Non-pigmented ciliary epithelial cell (primary cell): ENCODE measurements around the gene CDK5R2.

Experiments
- DNase-seq: peaks from one replicate; pipeline ENCODE4 v3.0.0-alpha.2; 2010; ENCODE audit warnings: low read depth

The CDK5R2 gene

GRCh38 chr2:218961651-218962570, 2.4 kb downstream of the CDK5R2 start:
- no peak for DNase-seq

- DNase-seq, result no peak
Measured at GRCh38 chr2:218962859-218963492, 3.5 kb downstream of the CDK5R2 start.

DNA sequence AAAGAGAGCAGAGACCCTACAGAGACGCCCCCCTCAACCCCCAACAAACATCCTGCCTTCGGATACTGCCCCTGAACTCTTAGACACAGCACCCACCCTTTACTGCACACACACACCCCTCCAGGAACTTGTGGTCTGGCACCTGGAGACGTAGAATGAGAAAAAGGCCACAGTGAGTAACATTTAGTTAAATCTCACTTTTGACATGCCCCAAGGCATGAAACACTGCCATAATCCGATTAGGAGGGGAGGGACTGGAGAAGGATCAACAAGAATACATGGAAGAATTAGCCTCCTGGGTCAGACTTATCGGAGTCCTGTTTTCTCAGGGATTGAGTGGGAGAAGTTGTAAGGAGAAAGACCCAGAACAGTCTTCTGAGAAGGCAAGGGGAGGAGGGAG, 4.1 kb downstream of the CDK5R2 start:
- DNase-seq, result no peak

- DNase-seq, result peak; percentile 84
Measured at GRCh38 chr2:218964041-218964771, 4.7 kb downstream of the CDK5R2 start.

- DNase-seq, result no peak
Measured at GRCh38 chr2:218970894-218971293, 11.4 kb downstream of the CDK5R2 start.

GRCh38 chr2:218975060-218975777, 15.8 kb downstream of the CDK5R2 start:
- DNase-seq, result no peak

- DNase-seq, result no peak
Measured at GRCh38 chr2:218979846-218980734, 20.6 kb downstream of the CDK5R2 start.

- DNase-seq, result no peak
Measured at GRCh38 chr2:218980735-218981389, 21.4 kb downstream of the CDK5R2 start.

DNA sequence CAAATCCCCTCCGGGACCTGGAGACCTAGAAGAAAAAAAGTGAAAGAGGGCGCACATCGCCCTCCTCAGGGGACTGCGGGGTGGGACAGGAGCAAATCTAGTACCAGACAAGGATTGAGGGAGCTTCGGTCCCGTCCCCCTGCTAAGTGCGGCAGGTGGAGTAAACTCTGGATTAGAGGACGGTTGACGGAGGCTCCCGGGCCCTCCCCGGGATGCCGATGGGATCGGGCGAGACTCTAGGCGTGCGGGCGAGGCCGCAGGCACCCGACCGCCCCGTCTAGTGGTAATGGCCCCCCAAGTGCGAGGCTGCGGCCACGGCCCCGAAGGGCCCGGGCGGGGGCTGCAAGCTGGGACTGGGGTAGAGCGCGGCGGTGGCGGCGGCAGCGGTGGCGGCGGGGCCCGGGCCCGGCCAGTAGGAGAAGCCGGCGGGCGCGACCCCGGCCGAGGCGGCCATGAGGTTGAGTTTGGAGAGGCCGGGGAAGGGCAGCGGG, 22.0 kb downstream of the CDK5R2 start:
- no peak for DNase-seq

DNA sequence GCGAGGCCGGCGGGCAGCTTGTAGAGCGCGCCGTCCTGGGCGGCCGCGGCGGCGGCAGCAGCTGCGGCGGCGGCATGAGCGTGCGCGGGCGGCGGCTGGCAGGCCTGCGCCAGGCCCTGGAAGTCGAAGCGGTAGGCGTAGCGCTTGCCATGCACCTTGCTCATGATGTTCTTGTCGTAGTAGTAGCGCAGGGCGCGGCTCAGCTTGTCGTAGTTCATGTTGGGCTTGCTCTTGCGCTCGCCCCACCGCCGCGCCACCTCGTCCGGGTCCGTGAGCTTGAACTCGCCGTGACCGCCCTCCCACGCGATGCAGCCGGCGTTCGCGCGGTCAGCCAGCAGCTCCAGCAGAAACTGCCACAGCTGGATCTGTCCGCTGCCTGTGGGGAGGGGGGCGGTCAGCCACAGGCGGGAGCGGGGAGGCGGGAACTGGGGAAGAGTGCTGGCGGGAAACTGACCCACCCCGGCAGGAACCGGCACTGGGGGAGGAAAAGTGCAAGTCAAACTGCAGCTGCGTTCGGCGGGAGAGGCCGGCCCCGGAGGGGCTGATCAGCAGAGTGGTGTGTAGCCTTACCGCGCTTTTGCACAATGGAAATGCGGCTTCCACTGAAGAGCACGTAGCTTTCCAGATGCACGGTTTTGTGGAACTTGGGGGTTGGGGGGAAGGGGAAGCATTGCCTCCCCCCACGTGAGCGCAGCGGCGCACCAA, 22.6 kb downstream of the CDK5R2 start:
- DNase-seq, result no peak

- no peak for DNase-seq
Measured at GRCh38 chr2:218982586-218983262, 23.3 kb downstream of the CDK5R2 start.

- no peak for DNase-seq
Measured at GRCh38 chr2:218983263-218983933, 23.9 kb downstream of the CDK5R2 start.

- DNase-seq, result no peak
Measured at GRCh38 chr2:218983934-218984238, 24.4 kb downstream of the CDK5R2 start.

DNA sequence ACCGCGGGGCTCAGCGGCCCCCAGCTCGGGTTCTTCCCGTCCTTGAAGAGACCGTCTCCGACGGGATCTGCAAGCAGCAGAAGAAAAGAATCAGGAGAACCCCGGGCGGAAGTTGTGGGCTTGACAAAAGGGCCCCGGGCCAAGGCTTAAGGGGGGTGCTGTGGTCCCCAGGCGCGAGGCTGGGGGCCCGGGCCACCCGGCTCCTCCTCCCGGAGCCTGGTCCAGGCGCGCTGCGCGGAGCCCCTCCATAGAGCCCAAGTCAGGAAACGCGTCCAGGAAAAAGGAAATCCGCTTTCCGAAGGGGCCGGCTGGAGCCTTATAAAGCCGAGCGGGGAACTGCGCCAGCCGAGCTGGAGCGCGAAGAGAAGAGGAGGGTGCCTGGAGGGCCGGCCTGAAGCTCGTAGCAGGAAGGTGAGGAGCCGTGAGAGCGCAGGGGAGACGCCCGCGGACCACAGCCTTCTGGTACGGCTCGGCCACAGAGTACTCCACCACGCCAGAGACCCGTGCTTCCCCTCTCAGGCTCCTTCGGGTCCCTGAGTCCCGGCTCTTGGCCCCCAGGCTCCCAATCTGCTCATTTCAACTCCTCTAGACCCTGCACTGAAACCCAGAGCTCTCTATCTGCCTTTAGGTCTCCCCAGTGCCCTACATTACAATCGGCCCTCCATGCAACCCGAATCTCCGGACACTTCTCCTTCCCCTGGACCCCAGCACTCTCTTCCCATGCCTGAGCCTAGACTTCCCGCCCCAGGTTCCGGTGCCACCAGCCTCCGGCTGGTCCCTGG, 25.0 kb downstream of the CDK5R2 start:
- no peak for DNase-seq

DNA sequence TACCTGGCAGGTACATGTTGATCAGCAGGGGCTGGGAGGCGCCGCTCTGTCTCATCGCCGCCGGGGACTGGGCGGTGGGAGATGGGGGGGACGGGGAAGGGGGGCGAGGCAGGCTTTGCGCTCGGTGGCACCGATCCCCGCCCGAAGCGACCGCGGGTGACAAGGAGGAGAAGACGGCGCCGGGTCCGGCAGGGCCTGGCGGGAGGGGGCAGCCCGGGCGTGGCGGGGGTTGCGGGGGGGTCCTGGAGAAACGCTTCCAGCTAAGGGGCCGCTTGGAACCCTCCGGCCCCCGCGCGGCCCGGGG, 25.5 kb downstream of the CDK5R2 start, which contains the start of gene FEV:
Gene FEV (minus strand): TSS at position 164 of the 304 bp plus-strand sequence. CDS start 109 bp downstream, at position 55.
- DNase-seq, result no peak

DNA sequence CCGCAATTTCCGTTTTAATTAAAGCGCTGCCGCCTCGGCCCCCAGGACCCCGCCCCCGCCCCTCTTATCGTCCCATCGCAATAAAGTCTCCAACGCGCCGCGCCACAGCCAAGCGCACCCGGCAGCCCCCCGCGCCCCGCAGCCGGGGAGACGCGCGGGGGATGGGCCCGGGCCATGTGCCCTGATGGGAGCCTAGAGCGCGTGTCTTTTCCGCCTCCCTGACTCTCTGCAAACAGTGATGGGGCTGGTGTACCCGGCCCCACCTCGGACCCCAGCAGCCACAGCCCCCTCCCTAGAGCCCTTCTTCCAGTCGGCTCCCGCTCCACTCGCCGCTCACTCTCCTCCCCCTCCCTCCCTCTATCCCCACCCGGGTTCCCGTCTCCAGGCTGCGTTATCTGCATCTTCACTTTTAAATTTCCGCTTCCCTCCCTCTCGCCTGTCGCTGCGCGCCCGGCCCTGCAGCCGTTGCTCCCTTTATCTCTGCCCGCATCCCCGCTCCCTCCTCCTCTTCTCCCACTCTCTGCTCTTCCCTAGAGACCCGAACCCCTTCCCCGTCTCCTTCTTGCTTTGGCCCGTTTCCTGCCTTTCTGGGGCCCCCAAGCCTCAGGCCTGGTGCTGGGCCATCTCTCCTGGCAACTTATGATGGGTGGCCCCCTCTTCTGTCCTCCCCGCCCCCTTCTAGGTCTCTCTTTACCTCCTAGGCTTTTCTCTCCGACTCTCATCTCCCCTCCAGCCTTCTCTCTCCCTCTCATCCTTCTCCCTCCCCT, 26.0 kb downstream of the CDK5R2 start:
- DNase-seq, result no peak

- DNase-seq, result no peak
Measured at GRCh38 chr2:218986148-218986761, 26.8 kb downstream of the CDK5R2 start.
